TTC549 (cell line): Measurements from ENCODE around the gene IZUMO4.

Experiments used
- FAIRE-seq: peaks from 2 replicates; lab custom pipeline; 2012; peaks lifted over from hg19 to GRCh38; lab: Jason Lieb, UNC

Gene IZUMO4

DNA sequence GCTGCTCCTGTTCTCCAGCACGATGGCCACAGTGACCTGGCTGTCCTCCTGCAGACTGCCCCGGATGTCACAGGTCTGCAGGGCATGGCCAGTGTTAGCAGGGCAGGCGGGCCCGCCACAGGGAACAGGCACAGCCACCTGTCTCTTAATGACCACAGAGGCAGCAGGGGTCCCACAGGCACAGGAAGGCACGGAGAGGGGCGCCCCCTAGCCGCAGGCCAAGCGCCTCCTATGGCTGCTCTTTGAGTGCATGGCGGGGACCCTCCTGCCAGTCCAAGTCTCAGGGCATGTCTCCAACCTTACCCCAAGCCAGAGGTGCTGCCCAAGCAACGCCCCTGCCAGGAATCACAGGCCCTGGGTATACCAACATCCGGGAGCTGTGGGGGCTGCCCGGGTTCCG, 14.1 kb downstream of the IZUMO4 start:
- no peak for FAIRE-seq

DNA sequence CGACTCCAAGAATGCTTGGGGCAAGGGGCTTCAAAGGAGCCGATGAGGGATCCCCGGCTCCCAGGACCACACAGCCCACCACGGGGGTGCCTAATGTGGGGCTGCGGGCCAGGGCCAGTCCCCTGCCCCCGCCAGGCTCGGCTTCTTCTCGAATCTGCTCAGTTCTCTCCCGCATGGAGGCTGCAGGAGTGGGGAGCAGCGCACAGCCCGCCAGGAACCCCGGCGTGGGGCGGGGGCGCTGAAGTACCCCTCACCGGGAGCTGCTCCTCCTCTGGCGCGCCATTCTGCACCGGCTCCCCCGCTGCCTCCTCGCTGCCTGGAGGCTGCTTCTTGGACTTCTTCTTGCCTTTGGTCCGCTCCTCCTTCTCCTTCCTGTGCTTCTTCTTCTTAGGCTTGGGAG, 14.7 kb downstream of the IZUMO4 start:
- no peak for FAIRE-seq

DNA sequence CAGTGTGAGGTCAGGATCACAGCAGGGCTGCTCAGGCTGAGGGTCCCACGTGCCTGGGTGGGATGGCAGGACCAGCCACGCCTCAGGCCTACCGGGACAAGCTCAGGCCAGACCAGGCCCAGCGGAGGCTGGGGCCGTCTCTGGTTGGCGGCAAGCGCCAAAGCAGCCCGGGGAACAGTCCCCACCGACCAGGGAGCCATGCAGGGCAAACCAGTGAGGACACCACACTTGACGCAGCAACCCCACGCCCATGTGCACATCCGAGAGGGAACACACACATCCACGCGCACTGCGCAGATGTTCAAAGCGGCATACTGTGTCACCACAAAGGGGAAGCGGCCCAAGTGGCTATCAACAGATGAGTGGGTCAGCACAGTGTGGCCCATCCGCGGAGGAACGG, 15.2 kb downstream of the IZUMO4 start:
- no peak for FAIRE-seq

DNA sequence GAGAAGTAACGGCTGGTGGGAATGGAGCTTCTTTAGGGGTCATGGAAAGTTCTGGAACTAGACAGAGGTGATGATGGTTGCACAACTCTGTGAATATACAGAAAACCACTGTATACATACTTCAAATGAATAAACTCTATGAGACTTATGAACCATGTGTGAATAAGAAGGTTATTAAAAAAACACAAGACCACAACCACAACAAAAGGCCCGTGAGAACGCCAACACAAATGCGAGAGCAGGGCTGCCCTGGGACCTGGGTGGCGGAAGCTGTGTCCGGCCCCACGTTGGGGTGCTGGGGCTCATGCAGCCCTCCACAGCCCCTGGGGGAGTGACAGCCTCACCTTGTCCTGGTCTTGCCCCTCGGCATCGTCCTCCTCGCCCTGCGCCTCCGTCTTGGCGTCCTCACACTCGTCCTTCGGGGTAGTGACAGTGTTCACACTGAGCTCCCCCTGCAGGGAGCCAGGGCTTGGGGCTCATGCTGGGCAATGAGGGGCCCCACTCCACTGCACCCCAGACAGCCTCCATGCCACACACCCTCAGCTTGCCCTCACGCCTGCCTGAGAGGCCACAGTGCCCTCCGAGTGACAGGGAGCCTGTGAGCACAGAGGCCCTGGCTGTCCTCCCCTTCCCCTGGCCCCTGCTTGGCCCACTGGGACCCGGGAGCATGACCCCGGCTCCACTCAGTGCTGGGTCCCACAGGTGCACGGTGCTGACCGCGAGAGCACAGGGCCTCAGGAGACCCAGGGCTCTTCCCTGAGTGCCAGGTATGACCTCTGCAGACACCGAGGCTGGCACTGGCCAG, 16.0 kb downstream of the IZUMO4 start:
- FAIRE-seq: no peak

DNA sequence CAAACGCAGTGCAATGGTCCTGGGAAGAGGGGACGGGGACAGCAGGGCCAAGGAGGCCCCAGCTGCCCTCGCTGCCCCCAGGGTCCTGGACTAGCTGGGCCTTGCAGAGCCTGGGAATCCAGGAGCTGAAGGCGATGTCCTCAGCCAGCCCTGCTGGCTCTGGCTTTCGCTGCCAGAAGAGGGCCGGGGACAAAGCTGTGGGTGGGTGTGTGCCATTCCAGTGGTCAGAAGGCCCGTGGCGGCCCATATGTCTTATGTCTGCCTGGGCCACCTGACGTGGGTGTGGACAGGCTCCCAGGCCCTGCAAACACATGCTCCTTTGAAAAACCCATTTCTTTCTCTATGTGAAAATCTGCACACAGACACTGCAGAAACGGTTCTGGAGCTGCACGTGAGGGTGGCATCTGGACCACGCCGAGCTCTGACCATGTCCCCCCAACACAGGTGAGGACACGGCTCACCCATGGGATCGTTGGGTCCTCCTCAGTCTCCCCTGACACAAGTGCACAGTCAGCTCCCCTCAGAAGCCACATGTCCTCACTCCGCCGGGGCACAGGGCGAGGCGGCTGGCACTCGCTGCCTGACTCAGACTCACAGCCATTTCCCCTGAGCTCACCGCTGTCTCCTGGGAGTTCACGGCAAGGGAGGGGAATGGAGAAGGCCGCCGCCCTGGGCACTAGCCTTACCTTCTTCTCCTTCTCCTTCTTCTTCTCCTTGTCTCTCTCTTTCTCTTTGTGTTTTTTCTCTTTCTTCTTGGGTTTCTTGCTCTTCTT, 16.9 kb downstream of the IZUMO4 start:
- no peak for FAIRE-seq

DNA sequence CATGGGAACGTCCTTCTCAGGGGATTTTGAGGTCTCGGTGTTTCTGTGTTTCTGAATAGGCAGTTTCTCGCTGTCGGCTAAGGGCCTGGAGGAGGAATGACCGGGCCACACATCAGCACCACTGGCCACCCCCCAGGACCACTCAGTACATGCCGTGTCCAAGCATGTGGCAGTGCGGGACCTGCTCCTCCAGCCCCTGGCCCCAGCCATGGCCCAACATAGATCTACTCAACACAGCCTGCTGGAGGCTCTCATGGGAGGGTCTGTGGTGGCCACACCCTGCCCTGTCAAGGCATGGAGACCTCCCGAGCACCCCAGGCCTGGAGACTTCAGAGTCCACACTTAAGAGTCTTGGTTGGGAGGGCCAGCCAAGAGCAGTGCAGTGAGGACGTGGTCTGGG, 17.5 kb downstream of the IZUMO4 start:
- FAIRE-seq: no peak

DNA sequence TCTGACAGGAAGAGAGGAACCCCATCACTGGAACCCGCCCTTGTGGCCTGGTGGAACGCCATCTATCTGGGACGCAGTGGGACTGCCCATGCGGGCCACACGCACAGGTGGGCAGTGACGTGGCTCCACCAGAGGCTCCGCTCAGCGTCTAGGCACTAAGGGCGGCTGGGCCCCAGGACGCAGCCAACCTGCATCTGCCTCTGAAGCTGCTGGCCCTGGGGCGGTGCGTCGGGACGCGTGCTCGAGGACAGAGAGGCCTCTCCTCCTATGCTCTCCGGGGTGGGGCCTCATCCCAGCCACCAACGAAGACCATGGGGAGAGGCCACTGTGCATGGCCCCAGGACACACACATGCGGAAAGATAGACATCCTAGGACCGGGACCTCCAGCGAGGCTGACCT, 18.1 kb downstream of the IZUMO4 start:
- FAIRE-seq: no peak

DNA sequence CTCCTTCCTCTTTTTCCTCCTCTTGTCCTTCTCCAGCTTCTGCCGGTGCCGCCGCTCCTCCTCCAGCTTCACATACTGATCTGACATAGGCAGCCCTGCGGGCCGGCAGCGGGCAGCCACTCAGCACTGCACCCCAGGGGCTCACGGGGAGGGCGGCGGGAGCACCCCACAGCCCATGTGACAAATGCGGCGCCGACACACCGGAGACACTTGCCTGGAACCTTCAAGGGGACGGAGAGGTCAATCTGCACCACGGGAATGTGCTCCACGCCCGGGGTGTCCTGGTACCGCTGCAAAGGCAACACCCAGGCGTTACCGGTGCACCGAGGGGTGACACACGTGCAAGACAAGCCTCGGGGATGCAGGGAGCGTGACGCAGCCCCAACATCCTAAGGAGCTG, 18.6 kb downstream of the IZUMO4 start:
- no peak for FAIRE-seq

DNA sequence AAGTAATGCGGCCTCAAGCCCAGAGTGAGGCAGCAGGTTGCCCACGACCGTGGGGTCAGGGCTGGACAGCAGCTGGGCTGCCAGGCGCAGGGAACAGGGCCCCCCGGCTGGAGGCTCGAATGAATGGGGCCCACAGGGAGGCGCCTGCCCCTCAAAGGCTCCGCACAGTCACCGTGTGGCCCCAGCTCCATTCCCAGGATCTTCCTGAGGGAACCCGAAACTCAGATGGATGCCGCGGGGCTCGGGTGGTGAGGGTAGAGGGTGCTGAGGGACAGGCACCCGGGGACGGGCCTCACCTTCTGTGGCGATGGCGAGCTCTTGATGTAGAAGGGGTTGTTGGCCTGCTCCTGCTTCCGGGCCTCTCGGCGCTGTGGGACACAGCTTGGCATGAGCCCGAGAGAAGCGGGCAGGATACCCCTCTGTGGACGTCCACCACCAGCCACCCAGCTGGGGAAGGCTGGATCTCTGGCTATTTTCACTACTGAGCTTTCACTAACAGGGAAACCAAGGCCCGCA, 19.3 kb downstream of the IZUMO4 start:
- FAIRE-seq: no peak

DNA sequence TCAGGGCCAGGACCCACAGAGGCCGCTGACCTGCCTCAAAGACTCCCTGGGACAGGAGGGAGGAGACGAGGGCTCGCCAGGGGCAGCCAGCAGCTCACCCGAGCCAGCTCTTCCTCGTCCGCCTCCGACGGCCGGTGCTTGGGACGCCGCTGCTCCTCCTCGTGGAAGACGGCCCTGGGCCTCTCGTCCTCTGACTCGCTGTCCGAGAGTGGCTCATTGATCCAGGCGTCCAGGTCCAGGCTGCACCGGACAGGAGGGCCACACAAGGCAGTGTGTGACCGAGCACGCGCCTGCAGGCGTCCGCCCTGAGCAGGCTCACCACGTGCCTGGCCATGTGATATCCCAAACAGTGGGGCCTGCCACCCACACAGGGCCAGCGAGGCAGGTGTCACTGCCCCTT, 19.8 kb downstream of the IZUMO4 start:
- FAIRE-seq: no peak

DNA sequence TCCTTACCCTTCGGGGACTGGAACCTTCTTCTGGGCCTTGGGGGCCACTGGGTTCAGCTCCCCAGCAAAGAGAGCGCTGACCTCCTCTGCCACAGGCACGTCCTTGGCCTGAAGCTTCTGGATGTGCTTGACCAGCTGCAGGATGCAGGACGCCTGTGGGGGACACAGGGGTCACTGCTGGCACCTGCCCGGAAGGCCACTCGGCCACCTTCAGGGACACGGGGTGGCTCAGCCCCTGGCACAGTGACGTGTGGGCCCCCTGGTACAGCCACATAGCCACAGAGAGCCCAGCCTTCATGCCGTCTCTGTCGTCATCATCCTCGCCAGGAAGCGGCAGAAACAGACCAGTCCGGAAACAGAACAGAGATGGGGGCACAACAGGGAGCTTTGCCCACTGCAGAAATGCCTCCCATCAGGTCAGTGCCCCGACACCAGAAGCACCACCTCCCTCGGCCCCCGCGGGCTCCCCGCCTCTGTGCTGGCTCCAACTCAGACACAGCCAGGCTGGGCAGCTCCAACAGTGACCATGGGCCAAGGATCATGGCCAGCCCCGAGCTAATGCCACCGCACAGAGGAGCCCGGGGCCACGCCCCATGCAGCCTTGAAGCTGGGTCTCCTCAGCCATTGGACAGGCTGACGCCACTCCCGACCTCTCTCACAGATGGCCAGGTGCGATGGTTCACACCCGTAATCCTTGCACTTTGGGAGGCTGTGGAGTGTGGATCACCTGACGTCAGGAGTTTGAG, 20.7 kb downstream of the IZUMO4 start:
- no peak for FAIRE-seq

DNA sequence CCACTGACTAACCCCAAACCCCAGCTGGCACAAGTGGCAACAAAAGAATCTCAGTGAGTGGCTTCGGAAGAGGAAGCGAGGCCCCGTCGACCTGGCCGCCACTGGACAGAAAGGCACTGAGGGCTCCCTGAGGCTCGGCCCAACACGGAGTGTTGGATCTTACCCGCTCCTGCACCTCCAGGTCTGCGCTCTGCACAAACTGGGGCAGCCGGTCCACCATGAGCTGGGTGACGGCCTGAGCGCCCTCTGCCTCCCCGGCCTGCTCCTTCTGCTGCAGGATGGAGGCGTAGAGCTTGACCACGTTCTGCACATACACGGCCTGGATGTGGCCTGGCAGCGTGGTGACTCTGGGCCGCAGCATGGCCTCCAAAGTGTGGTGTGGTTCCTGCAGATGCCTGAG, 21.7 kb downstream of the IZUMO4 start:
- no peak for FAIRE-seq

DNA sequence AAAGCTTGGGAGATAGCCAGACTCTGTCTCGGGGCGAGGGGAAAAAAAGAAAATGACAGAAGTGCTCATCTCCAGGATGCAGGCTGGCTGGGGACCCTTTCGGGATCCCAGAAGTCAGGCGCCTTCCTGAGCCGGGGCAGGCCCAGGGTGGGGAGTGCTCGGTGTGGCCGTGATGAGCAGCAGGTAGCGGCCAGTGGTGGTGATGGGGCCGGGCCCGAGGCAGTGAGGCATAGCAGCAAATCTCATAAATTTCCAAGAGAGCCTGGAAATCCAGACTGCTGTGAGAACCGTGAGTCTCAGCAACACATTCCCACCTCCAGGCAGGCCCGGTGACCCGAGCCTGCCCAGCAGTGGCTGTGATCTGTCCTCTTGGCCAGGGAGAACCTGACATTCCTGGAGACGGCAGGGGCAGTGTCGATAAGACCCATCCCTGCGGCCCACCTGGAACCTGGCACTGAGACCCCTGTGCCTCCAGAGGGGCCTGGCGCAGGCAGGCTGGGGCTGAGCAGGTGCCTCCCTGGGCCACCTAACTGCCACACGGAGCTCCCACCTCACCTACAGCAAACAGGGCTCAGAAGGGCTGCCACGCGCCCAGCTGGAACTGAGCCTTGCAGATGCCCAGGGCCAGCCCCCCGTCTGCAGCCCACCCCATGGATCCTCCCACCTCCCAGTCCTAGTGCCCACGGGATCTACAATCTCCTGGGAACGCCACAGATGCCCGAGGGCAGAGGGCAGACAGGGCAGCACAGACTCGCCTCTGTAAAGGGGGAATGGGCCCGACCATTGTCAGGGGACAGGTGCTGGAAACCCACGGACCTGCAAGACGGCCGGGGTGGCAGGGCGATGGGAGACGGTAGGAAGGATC, 23.4 kb downstream of the IZUMO4 start:
- FAIRE-seq: no peak

DNA sequence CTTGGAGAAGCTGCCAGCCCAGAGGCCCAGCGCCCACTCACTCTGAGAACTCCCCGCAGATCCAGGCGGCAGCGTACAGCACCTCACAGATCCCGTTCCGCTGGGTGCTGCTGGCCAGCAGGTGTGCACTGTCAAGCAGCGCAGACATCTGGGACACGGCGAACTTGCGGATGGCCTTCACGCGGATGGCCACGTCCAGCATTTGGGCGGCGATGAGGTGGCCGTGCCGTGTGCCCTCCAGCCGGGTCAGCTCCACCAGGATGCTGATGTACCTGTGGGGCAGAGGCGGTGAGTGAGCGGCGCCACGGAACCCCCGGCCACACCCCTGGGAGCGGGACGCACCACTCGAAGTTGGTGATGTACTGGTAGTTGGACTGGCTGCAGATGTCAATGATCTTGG, 24.1 kb downstream of the IZUMO4 start:
- FAIRE-seq: no peak

DNA sequence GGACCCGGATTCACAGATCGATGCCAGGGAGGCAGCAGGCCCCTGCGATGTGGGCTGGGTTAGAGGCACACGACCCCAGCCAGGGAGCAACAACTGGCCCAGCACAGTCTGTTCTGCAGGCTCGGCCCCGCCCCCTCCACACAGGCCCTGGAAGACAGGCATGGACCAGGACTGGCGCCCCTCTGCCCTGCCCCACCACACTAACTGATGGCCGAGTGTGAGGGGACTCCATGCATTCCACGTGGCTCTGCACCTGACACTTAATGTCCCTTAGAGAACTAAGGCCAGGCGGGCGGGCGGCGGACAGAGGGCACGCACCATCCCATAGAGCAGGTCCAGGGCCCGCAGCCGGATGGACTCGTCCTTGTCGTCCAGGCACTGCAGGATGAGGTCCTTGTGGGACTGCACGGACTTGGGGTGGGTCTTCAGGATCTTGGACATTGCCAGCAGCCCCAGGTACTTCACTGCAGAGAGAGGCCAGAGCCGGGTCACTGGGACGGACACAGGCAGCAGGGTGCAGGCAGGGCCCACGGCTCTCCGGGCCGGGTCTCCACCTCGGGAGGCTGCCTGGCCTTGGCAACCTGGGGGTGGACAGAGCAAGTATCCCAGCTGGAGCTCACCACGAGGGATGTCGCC, 24.8 kb downstream of the IZUMO4 start:
- FAIRE-seq: no peak

DNA sequence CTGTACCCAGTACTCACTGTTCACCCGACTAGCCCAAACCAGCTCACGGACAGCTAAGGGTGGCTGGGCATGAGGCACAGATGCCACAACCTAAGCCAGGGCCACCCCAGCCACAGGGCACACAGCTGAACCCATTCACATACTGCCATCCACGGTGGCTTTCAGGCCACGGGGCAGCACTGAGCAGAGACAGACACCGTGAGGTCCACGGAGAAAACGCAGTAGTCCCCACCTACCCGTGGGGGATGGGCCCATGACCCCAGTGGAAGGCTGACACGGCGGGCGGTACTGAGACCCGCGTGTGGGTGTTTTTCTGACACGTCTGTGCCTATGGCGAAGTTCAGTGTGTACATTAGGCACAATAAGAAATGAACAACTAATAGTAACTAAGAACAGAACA, 25.5 kb downstream of the IZUMO4 start:
- FAIRE-seq: no peak

DNA sequence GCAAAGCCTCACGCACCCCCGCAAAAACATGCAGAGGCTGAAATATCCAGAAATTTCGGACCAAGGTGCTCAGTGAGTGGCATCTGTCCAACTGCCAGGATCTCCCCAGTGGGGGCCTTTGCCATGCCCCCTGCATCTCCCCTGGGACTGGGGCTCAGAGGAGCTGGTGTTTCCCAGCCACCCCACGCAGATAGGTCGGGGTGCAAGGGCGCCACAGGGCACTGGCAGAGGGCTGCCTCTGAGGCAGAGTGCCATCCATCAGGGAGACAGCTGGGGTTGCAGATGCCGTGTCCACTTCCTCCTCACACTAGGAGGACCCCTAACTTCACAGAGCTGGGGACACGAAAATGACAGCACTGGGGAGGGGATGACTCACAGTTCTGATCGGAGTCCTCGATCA, 26.3 kb downstream of the IZUMO4 start:
- FAIRE-seq: no peak

DNA sequence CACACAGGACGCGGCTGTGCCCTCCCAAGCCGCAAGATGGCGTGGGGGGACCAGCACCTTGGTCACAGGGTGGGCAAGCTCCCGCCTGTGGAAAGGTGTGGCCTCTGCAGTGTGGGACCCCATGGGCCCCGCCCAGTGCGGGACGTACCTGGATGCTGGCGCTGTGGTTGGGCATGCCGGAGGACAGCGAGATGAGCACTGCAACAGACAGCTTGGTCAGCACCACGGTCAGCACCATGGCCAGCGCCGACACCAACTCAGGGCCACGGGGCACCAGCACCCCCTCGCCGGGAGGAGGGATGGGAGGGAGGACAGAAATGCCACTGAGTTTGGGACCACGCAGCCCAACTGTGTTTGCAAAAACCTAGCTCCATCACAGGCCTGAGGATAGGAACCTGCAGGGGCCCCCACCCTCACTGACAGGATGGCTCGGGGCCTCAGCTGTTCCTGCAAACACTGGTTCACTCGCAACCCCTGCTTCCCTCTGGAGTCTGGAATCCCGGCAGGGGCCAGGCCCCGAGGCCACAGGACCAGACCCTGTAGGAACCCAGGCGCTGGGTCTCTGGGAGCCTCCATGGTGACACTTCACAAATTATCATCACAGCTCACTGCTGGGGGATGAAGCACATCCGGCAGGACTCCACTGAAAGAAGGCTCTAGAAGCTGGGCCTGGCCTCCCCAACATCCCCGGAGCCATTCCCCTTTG, 27.1 kb downstream of the IZUMO4 start:
- FAIRE-seq: no peak

DNA sequence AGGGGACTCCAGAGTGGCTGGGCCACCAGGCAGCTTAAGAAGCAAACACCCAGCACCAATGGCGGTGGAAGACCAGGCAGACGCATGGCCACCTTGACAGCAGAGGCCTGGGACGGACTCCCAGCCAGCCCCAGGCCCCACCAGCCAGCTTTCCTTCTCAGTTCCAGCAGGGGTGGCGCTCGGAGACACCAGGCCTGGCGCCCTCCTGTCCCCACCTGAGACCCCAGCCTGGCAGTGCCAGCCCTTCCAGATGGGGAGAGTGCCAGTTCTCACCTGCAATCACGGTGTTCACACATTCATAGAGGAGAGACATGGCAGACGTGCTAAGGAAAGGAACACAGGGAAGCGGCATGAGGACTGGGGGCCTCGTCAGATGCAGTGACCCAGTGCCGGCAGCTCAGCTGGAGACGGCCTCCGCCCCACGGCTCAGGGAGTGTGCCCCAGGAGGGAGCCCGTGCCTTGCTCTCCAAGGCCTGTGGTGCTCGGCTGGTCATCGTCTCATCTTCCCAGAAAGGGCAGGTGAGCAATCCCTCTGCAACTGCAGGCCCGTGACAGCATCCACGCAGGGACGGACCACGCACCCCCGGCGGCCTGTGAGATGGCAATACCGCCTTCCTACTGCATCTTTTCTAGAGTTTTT, 30.3 kb downstream of the IZUMO4 start:
- no peak for FAIRE-seq

DNA sequence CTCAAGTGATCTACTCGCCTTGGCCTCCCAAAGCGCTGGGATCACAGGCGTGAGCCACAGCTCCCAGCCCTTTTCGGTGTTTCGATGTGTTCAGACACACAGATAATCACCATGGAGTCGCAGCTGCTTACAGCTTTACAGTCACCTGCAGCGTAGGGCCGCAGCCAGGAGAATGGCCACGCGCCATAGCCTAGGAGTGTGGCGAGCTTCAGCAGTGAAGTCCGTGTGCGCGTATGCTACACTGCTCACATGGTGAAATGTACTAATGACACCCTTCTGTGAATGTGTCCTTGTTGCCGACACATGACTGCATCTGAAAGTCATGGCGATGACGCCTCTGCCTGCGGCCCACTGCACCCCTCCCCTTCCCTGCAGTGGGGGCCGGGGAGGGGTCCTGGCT, 31.0 kb downstream of the IZUMO4 start:
- FAIRE-seq: no peak
